Activated CD8-positive, alpha-beta memory T cell treated with anti-CD3 and anti-CD28 coated beads, Interleukin-2, amount 50 U/mL, for 4 hours (primary cell): ENCODE results near the gene GRB10.
"Not testable (repeated sequence)": the region's sequence is repeated elsewhere in the genome, so short reads cannot be mapped to it uniquely, and the experiment has no call there.

Source experiments
- DNase-seq: peaks from one replicate; pipeline ENCODE4 v3.0.0-alpha.2; 2020

Gene GRB10

DNA sequence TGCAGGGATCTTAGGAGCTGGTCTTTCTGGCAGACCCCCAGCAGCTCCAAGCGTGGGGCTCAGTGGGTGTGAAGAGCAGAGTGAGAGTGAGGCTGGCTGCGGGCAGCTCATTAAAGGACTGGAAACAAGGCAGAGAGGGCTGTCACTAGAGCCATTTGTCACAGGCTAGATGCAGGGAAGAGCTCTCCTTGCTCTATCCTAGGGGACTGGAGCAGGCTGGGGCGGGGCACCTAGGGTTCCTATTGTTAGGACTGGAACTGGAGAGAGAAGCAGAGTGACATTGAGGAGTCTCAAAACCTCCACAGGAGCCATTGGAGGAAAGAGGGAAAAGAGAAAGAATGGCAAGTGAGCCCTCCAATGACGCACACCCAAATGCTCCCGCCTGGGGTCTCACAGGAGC lies 216.7 kb downstream of the GRB10 start:
- DNase-seq: no peak

GRCh38 chr7:50565559-50565916 lies 217.2 kb downstream of the GRB10 start:
- no peak for DNase-seq

- no peak for DNase-seq
Measured at GRCh38 chr7:50564640-50565558, 217.8 kb downstream of the GRB10 start, which contains the start of gene DDC. Gene DDC (minus strand): TSS chr7:50565405. CDS start chr7:50544085, 21,320 bp downstream.

DNA sequence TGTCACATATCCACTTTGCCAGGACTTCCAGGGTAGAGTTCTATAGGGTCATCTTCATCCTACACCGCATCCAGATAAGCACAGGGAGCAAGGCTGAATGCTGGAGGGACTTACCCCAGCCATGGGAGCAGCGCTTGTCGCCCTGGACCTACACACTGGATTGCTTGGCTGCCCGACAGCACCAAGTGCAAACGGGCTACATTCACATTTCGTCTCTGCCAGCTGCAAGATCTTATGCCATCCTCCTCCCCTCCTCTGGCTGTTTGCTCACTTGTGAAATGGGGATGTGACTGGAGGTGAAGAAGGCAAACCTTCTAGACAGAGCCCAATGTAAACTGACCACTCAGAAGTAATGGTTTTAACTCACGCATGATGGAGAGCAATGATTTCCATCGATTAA lies 218.5 kb downstream of the GRB10 start:
- no peak for DNase-seq

DNA sequence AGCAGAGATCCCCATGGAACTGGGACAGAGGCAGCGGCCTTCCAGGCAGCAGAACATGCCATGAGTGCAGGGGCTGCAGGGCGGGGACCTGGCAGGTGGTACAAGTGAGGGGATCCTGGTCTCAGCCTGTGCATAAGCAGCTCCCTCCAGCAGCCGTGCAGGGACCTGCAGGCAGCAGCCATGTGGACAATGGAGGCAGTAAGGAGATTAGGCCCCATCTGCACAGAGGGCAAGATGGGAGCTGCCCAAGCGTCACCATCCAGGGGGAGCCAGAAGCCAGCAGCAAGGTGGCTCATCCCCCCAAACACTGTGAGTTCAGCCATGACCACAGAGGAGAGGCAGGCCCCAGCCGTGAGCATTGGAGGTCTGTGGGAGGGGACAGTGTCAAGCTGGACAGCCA lies 220.6 kb downstream of the GRB10 start:
- no peak for DNase-seq

GRCh38 chr7:50560865-50561351 lies 221.8 kb downstream of the GRB10 start:
- no peak for DNase-seq

- DNase-seq: no peak
Measured at GRCh38 chr7:50559881-50560280, 222.8 kb downstream of the GRB10 start.

GRCh38 chr7:50558294-50559053 lies 224.2 kb downstream of the GRB10 start:
- no peak for DNase-seq

GRCh38 chr7:50557099-50557498 lies 225.6 kb downstream of the GRB10 start:
- DNase-seq: no peak

- DNase-seq: no peak
Measured at GRCh38 chr7:50556247-50556991, 226.3 kb downstream of the GRB10 start.

DNA sequence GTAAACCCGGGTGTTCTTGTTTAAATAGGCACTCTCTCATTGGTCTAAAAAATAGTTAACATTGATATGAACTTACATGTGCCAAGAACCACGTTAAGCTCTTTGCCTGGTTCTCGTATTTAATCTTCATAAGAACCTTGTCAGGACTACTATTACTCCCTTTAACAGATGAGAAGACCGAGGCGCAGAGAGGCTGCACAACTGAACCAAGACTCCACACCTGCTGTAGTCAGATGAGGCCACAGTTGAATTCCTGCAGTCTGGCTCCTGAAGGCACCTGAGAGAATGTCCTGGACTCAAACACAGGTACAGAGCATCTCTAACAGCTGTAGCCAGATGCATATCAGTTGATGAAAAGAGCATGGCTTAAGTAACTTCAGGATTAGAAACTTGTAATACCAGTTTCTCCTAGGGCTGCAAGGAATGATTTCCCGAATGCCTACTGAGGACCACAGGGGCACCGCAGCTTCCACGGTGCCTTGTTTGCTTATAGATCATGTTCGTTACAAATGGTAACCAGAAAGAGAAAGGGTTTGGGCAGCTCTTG lies 227.0 kb downstream of the GRB10 start:
- no peak for DNase-seq

DNA sequence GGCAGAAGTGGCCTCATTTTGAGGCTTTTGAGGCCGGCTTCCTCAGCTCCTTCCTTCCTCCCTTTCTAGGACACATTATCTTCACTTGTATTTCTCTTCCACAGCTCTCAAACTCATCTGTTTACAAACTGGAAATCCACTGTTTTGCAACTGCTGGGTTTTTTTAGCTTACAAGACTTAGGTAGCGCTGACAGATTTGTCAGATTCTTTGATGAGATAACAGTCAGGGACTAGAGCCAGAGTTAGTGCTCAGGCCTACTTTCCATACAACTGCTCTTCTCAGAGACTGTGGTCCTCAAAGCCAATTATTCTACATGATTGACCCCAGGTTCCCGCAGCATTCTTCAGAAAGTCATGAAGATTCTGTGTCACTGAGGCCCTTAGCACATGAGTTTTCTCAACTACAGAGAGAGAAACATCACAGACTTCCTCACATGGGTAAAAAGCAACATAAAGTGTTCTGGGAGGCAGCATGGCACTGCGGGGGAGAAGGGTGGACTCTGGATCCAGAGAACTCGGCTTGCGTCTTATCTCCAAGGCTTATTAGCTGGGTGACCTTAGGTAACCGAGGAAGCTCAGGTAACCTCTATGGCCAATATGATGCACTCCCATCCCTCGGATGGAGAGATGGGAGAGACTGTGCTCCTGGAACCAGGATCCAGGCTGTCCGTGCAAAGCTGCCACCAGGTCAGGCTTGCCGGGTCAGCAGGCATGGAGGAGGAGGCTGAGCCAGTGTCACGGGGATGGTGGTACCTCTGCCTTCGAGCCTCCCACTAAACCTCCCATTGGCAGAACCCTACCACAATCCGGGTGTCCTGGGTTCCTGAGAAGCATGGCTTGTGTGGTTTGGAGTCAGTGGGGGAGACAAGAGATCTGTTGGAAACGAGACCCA lies 228.0 kb downstream of the GRB10 start:
- no peak for DNase-seq

DNA sequence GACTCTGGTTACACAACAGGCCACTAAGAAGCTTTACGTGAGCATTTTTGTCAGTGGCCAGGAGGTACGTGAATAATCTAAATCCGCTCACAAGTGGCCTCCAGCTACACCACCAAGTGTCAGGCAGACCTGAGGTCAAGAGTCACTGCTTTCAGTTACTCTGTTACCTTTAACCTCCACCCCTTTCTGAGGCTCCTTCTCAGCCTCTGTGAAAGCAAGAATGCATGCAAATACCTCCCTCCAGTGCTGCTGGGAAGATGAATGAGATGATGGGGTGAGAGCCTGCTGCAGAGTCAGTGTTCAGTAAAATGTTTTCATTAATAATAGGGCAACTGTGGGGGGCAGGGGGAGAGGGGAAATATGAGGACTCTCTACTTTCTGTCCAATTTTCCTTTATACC lies 228.7 kb downstream of the GRB10 start:
- DNase-seq: no peak

DNA sequence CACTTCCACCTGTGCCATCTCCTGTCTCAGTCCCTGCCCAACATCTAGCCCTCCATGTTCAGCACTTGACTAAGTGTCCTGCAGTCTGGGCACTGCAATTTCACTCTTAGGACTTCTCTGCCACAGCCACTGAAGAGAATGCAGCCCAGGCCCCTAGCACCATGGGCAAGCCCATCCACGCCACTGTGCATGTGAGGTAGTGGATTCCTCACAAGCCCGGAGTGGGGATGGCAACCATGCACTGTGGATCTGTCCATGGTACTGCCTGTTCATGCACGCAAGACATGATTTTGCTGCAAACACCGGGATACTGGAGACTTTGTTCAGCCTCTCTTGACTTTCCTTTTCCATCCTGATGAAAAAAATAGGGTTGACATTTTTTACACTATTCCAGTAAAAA lies 229.8 kb downstream of the GRB10 start:
- DNase-seq: no peak

- DNase-seq: no peak
Measured at GRCh38 chr7:50552139-50552538, 230.6 kb downstream of the GRB10 start.

DNA sequence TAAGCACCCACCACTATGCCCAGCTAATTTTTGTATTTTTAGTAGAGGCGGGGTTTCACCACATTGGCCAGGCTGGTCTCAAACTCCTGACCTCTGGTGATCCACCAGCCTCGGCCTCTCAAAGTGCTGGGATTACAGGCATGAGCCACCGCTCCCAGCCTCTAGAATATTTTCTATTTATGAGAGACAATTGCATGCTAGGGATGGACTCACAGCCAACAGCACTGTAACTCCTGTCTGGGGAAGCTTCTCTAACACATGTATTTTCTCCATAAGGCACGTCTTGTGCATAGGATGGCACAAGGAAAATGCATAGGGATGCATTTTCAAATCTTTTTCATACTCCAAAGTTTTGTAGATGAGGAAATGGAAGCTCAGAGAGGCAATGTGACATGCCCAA lies 237.1 kb downstream of the GRB10 start:
- not testable (repeated sequence) for DNase-seq

DNA sequence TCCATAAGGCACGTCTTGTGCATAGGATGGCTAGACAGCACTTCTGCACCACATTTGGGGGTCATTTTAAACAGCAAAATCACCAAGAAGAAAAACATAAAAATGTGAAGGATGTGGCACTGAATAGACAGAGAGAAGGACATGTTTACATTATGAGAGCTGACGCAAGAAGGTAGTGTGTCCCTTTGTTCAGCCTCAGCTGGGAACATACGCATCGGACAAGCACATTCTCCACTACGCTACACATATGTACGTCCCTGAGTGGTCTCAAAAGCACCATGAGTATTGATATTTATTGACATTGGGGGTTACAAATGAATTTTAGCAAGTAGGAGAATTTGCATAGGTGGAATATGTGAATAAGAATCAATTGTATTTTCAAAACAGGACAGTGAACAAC lies 237.7 kb downstream of the GRB10 start:
- DNase-seq: no peak

DNA sequence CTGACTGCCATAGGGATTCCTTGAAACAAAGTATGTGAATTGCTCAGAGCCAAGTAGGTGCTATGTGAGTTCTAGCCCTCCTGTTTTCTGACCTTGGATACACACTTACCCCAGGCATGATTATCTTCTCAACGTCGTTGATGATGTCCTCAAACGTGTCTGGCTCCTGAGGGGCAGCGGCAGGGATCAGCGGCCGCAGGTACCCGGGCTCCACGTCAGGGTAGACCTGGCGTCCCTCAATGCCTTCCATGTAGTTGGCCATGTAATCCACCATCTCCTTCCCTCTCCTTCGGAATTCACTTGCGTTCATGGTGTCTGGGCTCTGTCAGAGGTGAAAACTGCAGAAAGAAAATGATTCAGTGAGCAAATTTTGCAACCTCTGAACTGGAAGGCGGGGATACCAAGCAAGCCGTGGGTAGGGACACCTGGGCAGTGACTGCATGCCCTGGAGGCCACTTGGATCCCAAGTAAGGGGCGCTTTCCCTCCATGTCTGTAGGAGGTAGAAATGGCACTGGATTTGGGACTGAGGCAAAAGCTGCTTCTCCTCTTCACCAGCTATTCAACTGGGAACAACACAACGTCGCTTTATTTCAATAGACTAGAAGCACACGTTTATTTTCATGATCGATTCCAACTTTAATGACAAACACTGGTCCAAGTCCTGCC lies 238.8 kb downstream of the GRB10 start:
- DNase-seq: no peak

- no peak for DNase-seq
Measured at GRCh38 chr7:50542132-50542531, 240.6 kb downstream of the GRB10 start.

DNA sequence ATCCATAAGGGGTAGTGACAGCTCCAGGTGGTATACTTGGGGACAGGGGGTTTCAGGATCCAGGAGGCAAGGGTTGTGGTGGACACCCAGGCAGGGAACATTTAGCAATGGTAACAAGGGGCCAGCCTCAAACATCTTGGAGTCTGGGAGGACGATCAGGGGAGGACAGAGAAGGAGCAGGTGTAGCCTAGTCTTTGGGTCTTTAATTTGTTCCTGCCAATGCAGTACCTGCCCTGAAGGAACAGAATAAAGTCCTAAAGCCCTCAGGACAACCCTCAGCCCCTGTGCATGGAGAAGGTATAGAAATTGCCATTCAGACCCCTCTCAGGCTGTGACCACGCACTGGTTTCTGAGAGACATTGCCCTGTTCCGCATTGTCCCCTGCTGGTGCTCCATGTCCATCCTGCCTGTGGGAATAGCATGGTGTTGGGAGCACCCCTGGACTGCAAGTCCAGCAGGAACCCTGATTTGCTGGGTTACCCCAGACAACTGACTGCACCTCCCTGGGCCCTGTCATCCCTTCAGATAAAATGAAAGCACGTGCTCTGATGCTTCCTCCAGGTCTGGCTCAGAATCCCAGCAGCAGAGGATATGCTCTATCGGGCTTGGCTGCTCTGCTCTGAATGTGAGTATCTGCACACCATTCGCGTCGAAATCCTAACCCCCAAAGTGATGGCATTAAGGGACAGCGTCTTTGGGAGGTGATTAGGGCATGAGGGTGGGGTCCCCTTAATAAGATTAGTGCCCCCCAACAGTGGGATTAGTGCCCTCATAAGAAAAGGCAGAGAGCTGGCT lies 241.7 kb downstream of the GRB10 start:
- no peak for DNase-seq
